ENCODE results near the gene HPCA.
A peak's percentile ranks its signal among the peaks of the same experiment; 100 is the strongest.

- no peak for TF ChIP-seq CTCF (conservative IDR thresholded peaks at IDR 0.05 in 1 of 2, IDR thresholded peaks at IDR 0.05 in 1 of 2; ENCODE audit: low read depth in 1 of 2, low read length in 2 of 2)
- peak; percentile 82 for TF ChIP-seq EZH2 (IDR thresholded peaks at IDR 0.05; ENCODE audit: low read length, missing control alignments)
Measured at GRCh38 chr1:32871364-32872191, 14.7 kb upstream of the HPCA start.
